Measurements from ENCODE around the gene GMEB2. TPM values are rescaled to one million over a fixed set of nuclear protein-coding genes. Genes with fewer than 3 reads are reported as not detected.

Gene GMEB2
- total and polyA plus RNA-seq, 10 of the 15 experiments (the other 5 are each of a cell fraction or from before 2014, with no cell fraction given): 0.08 to 15.1 (median 6.9) TPM

GRCh38 chr20:63554361-63555278 lies 72.3 kb downstream of the GMEB2 start:
- peak overlapping the region; percentile 90; the same call in 1 of the 2 replicates for H3K4me2 ChIP-seq (ENCODE audit: control insufficient read depth, insufficient read depth)
- H3K9ac ChIP-seq (ENCODE audit: control insufficient read depth, insufficient read depth, low read length): no peak overlapping the region
- peaks cover 22% of the 10 kb centered on the region for H3K4me1 ChIP-seq (ENCODE audit: control insufficient read depth, insufficient read depth, low read length)
- DNase-seq (ENCODE audit: low read depth, low spot score) (no peak), ATAC-seq (peak; percentile 51), FAIRE-seq (no peak)
- RAD21 ChIA-PET (ENCODE audit: unreplicated experiment): interaction anchor here (1.2 to 2.2 kb wide), 3 partner anchors 16 to 87 kb away, joined by 4 to 17 read pairs (median 8); partner anchors contain the start of genes HELZ2 and PTK6
- H3K27ac ChIP-seq (ENCODE audit: control insufficient read depth, insufficient read depth): no peak overlapping the region
- H4K20me1 ChIP-seq (ENCODE audit: control insufficient read depth, insufficient read depth): no peaks in the 10 kb centered on the region; the same call in 1 of the 2 replicates
- TF ChIP-seq BHLHE40 (IDR thresholded peaks at IDR 0.05; ENCODE audit: borderline replicate concordance in 1 of 2, low read depth in 2 of 2, low read length in 1 of 2): peak in 1 of 2 experiments; percentile 34; a peak in 2 of 4 replicates
- TF ChIP-seq MEF2B (IDR thresholded peaks at IDR 0.05; ENCODE audit: partially characterized antibody, poor library complexity, severe bottlenecking): peak; percentile 85
- TF ChIP-seq IKZF1 (conservative IDR thresholded peaks at IDR 0.05): peak; percentile 30; the same call in 1 of the 2 replicates
- peak; percentile 65 for TF ChIP-seq ATF7 (IDR thresholded peaks at IDR 0.05; ENCODE audit: low read depth)
- peak; percentile 25; the same call in 1 of the 2 replicates for TF ChIP-seq RUNX3 (IDR thresholded peaks at IDR 0.05; ENCODE audit: low read length)
- no peak for TF ChIP-seq FOXM1 (IDR thresholded peaks at IDR 0.05; ENCODE audit: low read depth, low read length)
- TF ChIP-seq TCF3 (IDR thresholded peaks at IDR 0.05; ENCODE audit: borderline replicate concordance, insufficient read depth, low read depth, low read length): 0 out of 2 replicates have a peak, but pooled peaks have one; percentile 55
- 0 out of 2 replicates have a peak, but pooled peaks have one; percentile 28 for TF ChIP-seq LARP7 (IDR thresholded peaks at IDR 0.05)
- TF ChIP-seq POLR2AphosphoS5 (IDR thresholded peaks at IDR 0.05; ENCODE audit: low read length): no peak
- peak; percentile 19; the same call in 1 of the 2 replicates for TF ChIP-seq GATAD2B (conservative IDR thresholded peaks at IDR 0.05; ENCODE audit: low read depth)
- peak; percentile 48; the same call in 1 of the 2 replicates for TF ChIP-seq NR2F1 (conservative IDR thresholded peaks at IDR 0.05)
- 0 out of 2 replicates have a peak, but pooled peaks have one; percentile 48 for TF ChIP-seq CREB1 (IDR thresholded peaks at IDR 0.05; ENCODE audit: low read depth)
- TF ChIP-seq CTCF (IDR thresholded peaks at IDR 0.05 in 2 of 3, conservative IDR thresholded peaks at IDR 0.05 in 1 of 3; ENCODE audit: control insufficient read depth in 2 of 3, extremely low read depth in 1 of 3, insufficient read depth in 1 of 3, low read depth in 3 of 3, low read length in 3 of 3): 0 out of 6 replicates have a peak, but pooled peaks of 1 of the 3 experiments have one; percentile 4
- no peak for TF ChIP-seq ZNF274 (IDR thresholded peaks at IDR 0.05; ENCODE audit: insufficient read depth, insufficient read length)
- no peak for TF ChIP-seq BRCA1 (IDR thresholded peaks at IDR 0.05; ENCODE audit: low read depth, low read length)
- TF ChIP-seq POLR2A (IDR thresholded peaks at IDR 0.05; ENCODE audit: low read depth, low read length): 0 out of 2 replicates have a peak, but pooled peaks have one; percentile 24
- peak; percentile 68; the same call in 1 of the 2 replicates for TF ChIP-seq TCF12 (IDR thresholded peaks at IDR 0.05; ENCODE audit: low read depth, low read length)
- SMC1A ChIA-PET (ENCODE audit: uncharacterized antibody, unreplicated experiment): interaction anchor here (1.1 to 1.6 kb wide), 4 partner anchors 9 to 651 kb away, joined by 3 to 5 read pairs (median 4); no protein-coding TSS in a partner anchor
- intact Hi-C loops (cut with micrococcal nuclease; ENCODE audit: unreplicated experiment): loop anchor here (1.0 kb wide), 1 partner anchor 73 kb away; the partner anchor contains the start of gene GMEB2
- CTCF ChIA-PET: interaction anchor here (0.6 to 2.7 kb wide), 6 partner anchors 8 to 24 kb away, joined by 3 to 9 read pairs (median 4); partner anchors contain the start of gene PTK6
- no peaks in the 10 kb centered on the region for H3K36me3 ChIP-seq (ENCODE audit: control insufficient read depth in 2 of 2, insufficient read depth in 2 of 2, low read length in 1 of 2)
- no peaks in the 10 kb centered on the region for H3K9me3 ChIP-seq (replicated peaks; ENCODE audit: control insufficient read depth, insufficient read depth, low read length)
- H3K4me3 ChIP-seq: peak overlapping the region; percentile 65
- H2AFZ ChIP-seq (ENCODE audit: control insufficient read depth, low read depth, low read length): no peak overlapping the region
- H3K27me3 ChIP-seq (replicated peaks in 1 of 2; ENCODE audit: control insufficient read depth in 2 of 2, insufficient read depth in 2 of 2, low read length in 1 of 2): no peaks in the 10 kb centered on the region
- POLR2A ChIA-PET: interaction anchor here (1.1 to 1.7 kb wide), 3 partner anchors 16 to 20 kb away, joined by 3 to 6 read pairs (median 5); partner anchors contain the start of gene HELZ2
- H3K79me2 ChIP-seq (ENCODE audit: control insufficient read depth, insufficient read depth, low read length): no peaks in the 10 kb centered on the region
- in situ Hi-C loops (cut with MboI): no loop called here
- WGBS (ENCODE audit: insufficient coverage, insufficient replicate concordance, low lambda C conversion rate, missing lambda C conversion rate): 19% methylated on average over 37 of the region's 38 CpGs
- no TSS peak for BruUV-seq (replicated peaks)
